ENCODE measurements around the gene RAB24.

- TF ChIP-seq CTCF (IDR thresholded peaks at IDR 0.05; ENCODE audit: low read depth, low read length, missing input control) (no peak), RAD21 (IDR thresholded peaks at IDR 0.05) (no peak)
These were observed 32.2 kb upstream of the RAB24 start for GRCh38 chr5:177335701-177336065.
